ENCODE results near the gene TMEM19. TPM values are rescaled to one million over a fixed set of nuclear protein-coding genes. Genes with fewer than 3 reads are reported as not detected.

The TMEM19 gene
- total and polyA plus RNA-seq, 2 experiments from 2014 or later: 6.5 to 14.1 TPM

GRCh38 chr12:71642264-71642663, 43.6 kb upstream of the TMEM19 start:
- no peak for DNase-seq (ENCODE audit: low spot score)
- Histone ChIP-seq H3K36me3 (ENCODE audit: insufficient read depth) (peaks cover 51% of the 10 kb centered on the region), H2AFZ (no peak overlapping the region), H3K9me2 (ENCODE audit: insufficient read depth) (no peaks in the 10 kb centered on the region), H4K20me1 (replicated peaks; ENCODE audit: insufficient read depth) (peaks cover 8% of the 10 kb centered on the region; the same call in 1 of the 2 replicates), H3K4me1 (ENCODE audit: insufficient read depth) (no peaks in the 10 kb centered on the region), H3K27me3 (ENCODE audit: insufficient read depth) (no peaks in the 10 kb centered on the region), H3K4me3 (no peak overlapping the region), H3K79me2 (replicated peaks; ENCODE audit: insufficient read depth) (0 out of 2 replicates have a peak, but pooled peaks cover 8% of the 10 kb centered on the region), H3K27ac (ENCODE audit: low read depth) (no peak overlapping the region), H3K4me2 (no peak overlapping the region), H3F3A (replicated peaks; ENCODE audit: low read depth) (no peaks in the 10 kb centered on the region)
- no peaks in the 10 kb centered on the region for H3K27me3 Mint-ChIP-seq (ENCODE audit: insufficient read depth, low read depth, poor library complexity)
- H3K9me3 Mint-ChIP-seq: no peaks in the 10 kb centered on the region
- TF ChIP-seq JUNB (IDR thresholded peaks at IDR 0.05; ENCODE audit: unreplicated experiment) (no peak), ZNF462 (CRISPR knock-in tag; IDR thresholded peaks at IDR 0.05) (no peak), CTCF (conservative IDR thresholded peaks at IDR 0.05; ENCODE audit: low read depth in 2 of 2) (no peak), REST (IDR thresholded peaks at IDR 0.05; ENCODE audit: unreplicated experiment) (no peak), POLR2AphosphoS5 (IDR thresholded peaks at IDR 0.05; ENCODE audit: low read depth) (no peak), EZH2 (IDR thresholded peaks at IDR 0.05; ENCODE audit: low read depth, unreplicated experiment) (no peak), ZNF331 (CRISPR knock-in tag; IDR thresholded peaks at IDR 0.05; ENCODE audit: low read depth) (no peak), STAT1 (IDR thresholded peaks at IDR 0.05; ENCODE audit: unreplicated experiment) (no peak), CREB1 (CRISPR knock-in tag; IDR thresholded peaks at IDR 0.05; ENCODE audit: low read depth) (no peak), NANOG (IDR thresholded peaks at IDR 0.05; ENCODE audit: borderline replicate concordance) (no peak), ZNF114 (CRISPR knock-in tag; IDR thresholded peaks at IDR 0.05) (no peak), EZH2phosphoT487 (IDR thresholded peaks at IDR 0.05; ENCODE audit: unreplicated experiment) (no peak)
- TF ChIP-seq, protein P1, sequence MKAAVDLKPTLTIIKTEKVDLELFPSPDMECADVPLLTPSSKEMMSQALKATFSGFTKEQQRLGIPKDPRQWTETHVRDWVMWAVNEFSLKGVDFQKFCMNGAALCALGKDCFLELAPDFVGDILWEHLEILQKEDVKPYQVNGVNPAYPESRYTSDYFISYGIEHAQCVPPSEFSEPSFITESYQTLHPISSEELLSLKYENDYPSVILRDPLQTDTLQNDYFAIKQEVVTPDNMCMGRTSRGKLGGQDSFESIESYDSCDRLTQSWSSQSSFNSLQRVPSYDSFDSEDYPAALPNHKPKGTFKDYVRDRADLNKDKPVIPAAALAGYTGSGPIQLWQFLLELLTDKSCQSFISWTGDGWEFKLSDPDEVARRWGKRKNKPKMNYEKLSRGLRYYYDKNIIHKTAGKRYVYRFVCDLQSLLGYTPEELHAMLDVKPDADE (IDR thresholded peaks at IDR 0.05): no peak
- no peak overlapping the region for H3K4me3 Mint-ChIP-seq
- no peaks in the 10 kb centered on the region for H3K4me1 Mint-ChIP-seq
- H3K27ac Mint-ChIP-seq: no peak overlapping the region
- H3K36me3 Mint-ChIP-seq (ENCODE audit: low read depth): peaks cover 58% of the 10 kb centered on the region
- no peak for ATAC-seq
